Ectodermal cell (in vitro differentiated cells): ENCODE measurements around the gene P2RY8.
"Not testable (repeated sequence)": the region's sequence is repeated elsewhere in the genome, so short reads cannot be mapped to it uniquely, and the experiment has no call there.

Experiments used
- H3K27ac ChIP-seq: 2 replicates; pipeline ENCODE4 v1.7.0; 2013; ENCODE audit warnings: mild to moderate bottlenecking, low read depth, low read length; ENCODE audit not compliant: insufficient read depth, poor library complexity, severe bottlenecking
- H3K27me3 ChIP-seq: 2 replicates; pipeline ENCODE4 v1.7.0; 2013; ENCODE audit warnings: mild to moderate bottlenecking, low read length; ENCODE audit not compliant: insufficient read depth, control insufficient read depth, poor library complexity, severe bottlenecking
- H3K36me3 ChIP-seq: one replicate; pipeline ENCODE4 v1.7.0; 2013; ENCODE audit warnings: low read length; ENCODE audit not compliant: control insufficient read depth, insufficient read depth
- H3K4me1 ChIP-seq: one replicate; pipeline ENCODE4 v1.7.0; 2013; ENCODE audit warnings: low read length; ENCODE audit not compliant: control insufficient read depth, insufficient read depth
- H3K4me3 ChIP-seq: 2 replicates; pipeline ENCODE4 v1.7.0; 2013; ENCODE audit warnings: low read depth, low read length, control low read depth; ENCODE audit not compliant: insufficient read depth
- H3K9me3 ChIP-seq: 2 replicates; pipeline ENCODE4 v1.7.0; 2013; ENCODE audit warnings: mild to moderate bottlenecking, low read length, moderate library complexity; ENCODE audit not compliant: control insufficient read depth
- WGBS, 2 experiments: methylation state at CpG; one replicate each; pipeline ENCODE4 v1.1.7; 2013; ENCODE audit warnings: missing lambda C conversion rate in 2 of 2; 5-methylcytosine and 5-hydroxymethylcytosine counted together

The P2RY8 gene

DNA sequence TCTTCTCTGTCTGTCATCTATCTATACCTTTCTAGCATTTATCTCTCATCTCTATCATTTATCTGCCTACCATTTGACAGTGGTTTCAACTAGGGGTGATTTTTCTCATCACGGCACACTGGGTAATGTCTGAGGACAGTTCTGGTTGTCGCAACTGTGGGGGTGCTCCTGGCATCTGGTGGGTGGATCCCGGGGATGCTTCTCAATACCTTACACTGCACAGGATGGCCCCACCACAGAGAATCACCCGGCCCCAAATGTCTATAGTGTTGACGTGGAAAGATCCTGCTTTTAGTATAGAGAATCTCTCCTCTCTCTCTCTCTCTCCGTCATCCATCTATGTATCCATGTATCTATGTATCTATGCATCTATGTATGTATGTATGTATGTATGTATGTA, 7.2 kb downstream of the P2RY8 start:
- Histone ChIP-seq H3K9me3 (no peaks in the 10 kb centered on the region), H3K36me3 (no peaks in the 10 kb centered on the region), H3K4me1 (no peaks in the 10 kb centered on the region), H3K27ac (no peak overlapping the region), H3K27me3 (peaks cover 5% of the 10 kb centered on the region), H3K4me3 (no peak overlapping the region)
- WGBS, 2 experiments = 88 to 98% methylated on average over 5 of the region's 6 CpGs

- H3K27ac ChIP-seq = no peak overlapping the region
- H3K4me1 ChIP-seq = no peaks in the 10 kb centered on the region
- peaks cover 5% of the 10 kb centered on the region for H3K27me3 ChIP-seq
- H3K4me3 ChIP-seq = no peak overlapping the region
- no peaks in the 10 kb centered on the region for H3K36me3 ChIP-seq
- WGBS, 2 experiments = 69 to 73% methylated on average over 2 of the region's 2 CpGs
- H3K9me3 ChIP-seq = no peaks in the 10 kb centered on the region
Observed at GRCh38 chrX:1529328-1529727, 7.7 kb downstream of the P2RY8 start.

- 86 to 88% methylated on average over 5 of the region's 5 CpGs for WGBS, 2 experiments
- Histone ChIP-seq H3K36me3 (no peaks in the 10 kb centered on the region), H3K27ac (no peak overlapping the region), H3K4me1 (no peaks in the 10 kb centered on the region), H3K27me3 (peaks cover 5% of the 10 kb centered on the region), H3K4me3 (no peak overlapping the region), H3K9me3 (no peaks in the 10 kb centered on the region)
Observed at GRCh38 chrX:1528884-1529203, 8.1 kb downstream of the P2RY8 start.

DNA sequence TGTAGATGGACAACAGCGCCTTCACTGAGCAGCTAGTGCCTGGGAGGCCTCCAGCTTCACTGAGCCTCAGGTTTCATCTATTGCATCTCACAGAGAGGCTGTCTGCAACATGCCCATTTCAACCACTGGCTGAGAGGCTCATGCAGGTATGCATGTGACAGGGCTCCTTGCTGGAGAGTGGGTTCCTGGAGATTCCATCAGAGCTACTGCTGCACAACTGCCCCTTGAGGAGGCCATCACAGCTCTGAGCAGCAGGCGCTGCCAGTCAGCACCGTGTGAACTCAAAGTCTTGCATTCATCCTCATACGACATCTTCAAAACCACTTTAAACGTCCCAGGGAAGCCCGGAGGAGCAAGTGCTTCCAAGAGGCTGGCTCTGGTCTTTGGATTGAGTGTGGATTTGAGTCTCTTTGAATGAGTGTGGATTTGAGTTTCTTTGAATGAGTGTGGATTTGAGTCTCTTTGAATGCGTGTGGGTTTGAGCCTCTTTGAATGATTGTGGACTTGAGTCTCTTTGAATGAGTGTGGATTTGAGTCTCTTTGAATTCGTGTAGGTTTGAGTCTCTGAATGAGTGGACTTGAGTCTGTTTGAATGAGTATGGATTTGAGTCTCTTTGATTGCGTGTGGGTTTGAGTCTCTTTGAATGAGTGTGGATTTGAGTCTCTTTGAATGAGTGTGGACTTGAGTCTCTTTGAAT, 8.7 kb downstream of the P2RY8 start:
- Histone ChIP-seq H3K4me3 (no peak overlapping the region), H3K36me3 (no peaks in the 10 kb centered on the region), H3K27me3 (peaks cover 5% of the 10 kb centered on the region), H3K4me1 (no peaks in the 10 kb centered on the region), H3K27ac (no peak overlapping the region), H3K9me3 (no peaks in the 10 kb centered on the region)
- 69 to 78% methylated on average over 9 of the region's 9 CpGs for WGBS, 2 experiments

GRCh38 chrX:1527457-1527856, 9.5 kb downstream of the P2RY8 start:
- no peak overlapping the region for H3K4me3 ChIP-seq
- H3K4me1 ChIP-seq = no peaks in the 10 kb centered on the region
- H3K9me3 ChIP-seq = no peaks in the 10 kb centered on the region
- no peaks in the 10 kb centered on the region for H3K36me3 ChIP-seq
- peaks cover 5% of the 10 kb centered on the region for H3K27me3 ChIP-seq
- no peak overlapping the region for H3K27ac ChIP-seq
- 78 to 84% methylated on average over 1 of the region's 1 CpG for WGBS, 2 experiments

GRCh38 chrX:1526565-1526964, 10.4 kb downstream of the P2RY8 start:
- H3K36me3 ChIP-seq = no peaks in the 10 kb centered on the region
- H3K4me3 ChIP-seq = no peak overlapping the region
- peaks cover 3% of the 10 kb centered on the region for H3K27me3 ChIP-seq
- 83 to 89% methylated on average over 4 of the region's 4 CpGs for WGBS, 2 experiments
- H3K27ac ChIP-seq = no peak overlapping the region
- no peaks in the 10 kb centered on the region for H3K9me3 ChIP-seq
- H3K4me1 ChIP-seq = no peaks in the 10 kb centered on the region

DNA sequence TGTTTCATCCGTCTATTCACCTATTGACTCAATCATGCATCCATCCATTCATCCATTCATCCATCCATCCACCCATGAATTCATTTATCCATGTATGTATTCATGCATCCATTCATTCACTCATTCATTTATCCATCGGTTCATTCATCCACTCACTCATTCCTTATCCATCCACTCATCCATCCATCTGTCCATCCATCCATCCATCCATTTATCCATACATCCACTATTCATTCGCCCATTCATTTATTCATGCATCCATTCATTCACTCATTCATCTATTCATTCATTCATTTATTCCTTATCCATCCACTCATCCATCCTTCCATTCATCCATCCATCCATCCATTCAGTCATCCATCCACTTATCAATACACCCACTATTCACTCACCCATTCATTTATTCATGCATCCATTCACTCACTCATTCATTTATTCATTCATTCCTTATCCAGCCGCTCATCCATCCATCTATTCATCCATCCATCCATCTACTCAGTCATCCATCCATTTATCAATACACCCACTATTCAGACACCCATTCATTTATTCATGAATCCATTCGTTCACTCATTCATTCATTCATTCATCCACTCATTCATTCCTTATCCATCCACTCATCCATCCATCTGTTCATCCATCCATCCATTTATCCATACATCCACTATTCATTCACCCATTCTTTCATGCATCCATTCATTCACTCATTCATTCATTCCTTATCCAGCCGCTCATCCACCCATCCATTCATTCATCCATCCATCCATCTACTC, 11.2 kb downstream of the P2RY8 start:
- no peak overlapping the region for H3K27ac ChIP-seq
- no peaks in the 10 kb centered on the region for H3K36me3 ChIP-seq
- H3K27me3 ChIP-seq = no peaks in the 10 kb centered on the region
- H3K9me3 ChIP-seq = no peaks in the 10 kb centered on the region
- H3K4me3 ChIP-seq = no peak overlapping the region
- 80 to 87% methylated on average over 6 of the region's 6 CpGs for WGBS, 2 experiments
- no peaks in the 10 kb centered on the region for H3K4me1 ChIP-seq

DNA sequence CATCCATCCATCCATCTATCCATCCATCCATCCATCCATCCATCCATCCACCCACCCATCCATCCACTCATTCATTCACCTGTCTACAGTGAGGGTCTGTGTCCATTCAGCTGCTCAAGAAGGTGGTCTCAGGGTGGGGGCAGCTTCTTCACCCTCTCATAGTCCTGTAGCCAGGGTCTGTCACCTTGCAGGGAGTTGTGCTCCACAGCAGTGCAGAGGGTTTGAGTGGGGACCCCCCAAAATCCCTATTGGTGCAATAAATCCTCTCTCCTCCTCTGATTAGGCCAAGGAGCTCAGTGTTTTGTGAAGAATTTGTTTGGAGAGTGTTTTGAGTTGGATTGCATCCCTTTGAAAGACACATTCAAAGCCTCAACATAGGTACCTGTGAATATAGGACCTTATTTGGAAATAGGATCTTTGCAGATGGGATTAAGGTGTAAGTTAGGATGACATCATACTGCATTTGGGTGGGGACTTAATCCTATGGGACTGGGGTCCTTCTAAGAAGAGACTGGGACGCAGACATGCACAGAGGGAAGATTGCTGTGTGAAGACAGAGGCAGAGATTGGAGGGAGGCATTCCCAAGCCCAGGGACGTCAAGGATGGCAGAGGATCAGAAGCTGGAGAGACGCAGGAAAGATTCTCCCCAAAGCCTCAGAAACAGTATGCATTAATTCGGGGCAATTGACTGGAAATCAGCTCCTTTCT, 12.0 kb downstream of the P2RY8 start:
- no peak overlapping the region for H3K4me3 ChIP-seq
- H3K36me3 ChIP-seq = no peaks in the 10 kb centered on the region
- no peaks in the 10 kb centered on the region for H3K4me1 ChIP-seq
- WGBS, 2 experiments = 71 to 80% methylated on average over 4 of the region's 4 CpGs
- no peaks in the 10 kb centered on the region for H3K27me3 ChIP-seq
- no peak overlapping the region for H3K27ac ChIP-seq
- no peaks in the 10 kb centered on the region for H3K9me3 ChIP-seq

DNA sequence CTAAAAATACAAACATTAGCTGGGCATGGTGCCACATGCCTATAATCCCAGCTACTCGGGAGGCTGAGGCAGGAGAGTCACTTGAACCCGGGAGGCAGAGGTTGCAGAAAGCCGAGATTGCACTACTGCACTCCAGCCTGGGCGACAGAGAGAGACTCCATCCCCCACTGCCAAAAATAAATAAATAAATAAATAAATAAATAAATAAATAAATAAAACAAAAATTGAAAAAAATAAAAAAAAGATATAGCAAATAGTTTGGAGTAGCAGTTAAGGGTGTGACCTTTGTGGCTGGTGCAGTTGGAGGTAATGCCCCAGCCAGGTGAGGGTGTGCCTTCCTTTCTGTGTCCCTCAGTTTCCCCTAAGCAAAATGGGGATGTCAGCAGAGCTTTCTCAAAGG, 14.1 kb downstream of the P2RY8 start:
- not testable (repeated sequence) for H3K27ac ChIP-seq, H3K4me3 ChIP-seq, H3K27me3 ChIP-seq, H3K9me3 ChIP-seq, H3K36me3 ChIP-seq, H3K4me1 ChIP-seq
- 80 to 95% methylated on average over 3 of the region's 4 CpGs for WGBS, 2 experiments

DNA sequence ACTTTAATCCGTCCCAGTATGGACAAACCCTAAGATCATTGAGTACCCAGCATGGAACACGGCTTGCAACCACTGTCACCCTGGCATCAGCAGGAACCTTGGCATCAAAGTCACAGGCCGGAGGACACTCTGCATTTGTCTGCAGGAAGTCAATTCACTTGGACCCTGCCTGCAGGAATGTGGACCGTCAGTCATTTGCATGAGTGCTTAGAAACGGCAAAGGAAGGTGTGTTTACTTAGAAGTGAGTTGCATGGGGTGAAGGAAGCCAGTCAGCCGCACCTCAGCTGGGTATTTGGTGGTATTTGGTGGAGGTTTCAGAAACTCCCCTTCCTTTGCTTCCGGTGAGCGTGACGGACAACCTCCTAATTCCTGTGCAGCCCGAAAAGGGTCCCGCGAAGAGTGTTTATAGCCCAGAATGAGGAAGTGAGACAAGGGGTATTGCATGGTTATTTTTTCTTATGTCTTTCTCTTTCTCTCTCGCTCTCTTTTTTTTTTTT, 15.5 kb downstream of the P2RY8 start:
- Histone ChIP-seq H3K36me3 (no peaks in the 10 kb centered on the region), H3K4me3 (no peak overlapping the region), H3K27ac (no peak overlapping the region), H3K9me3 (no peaks in the 10 kb centered on the region), H3K4me1 (no peaks in the 10 kb centered on the region), H3K27me3 (no peaks in the 10 kb centered on the region)
- WGBS, 2 experiments = 53 to 58% methylated on average over 10 to 12 of the region's 13 CpGs
